ENCODE measurements around the gene CUL4A.

Gene CUL4A

DNA sequence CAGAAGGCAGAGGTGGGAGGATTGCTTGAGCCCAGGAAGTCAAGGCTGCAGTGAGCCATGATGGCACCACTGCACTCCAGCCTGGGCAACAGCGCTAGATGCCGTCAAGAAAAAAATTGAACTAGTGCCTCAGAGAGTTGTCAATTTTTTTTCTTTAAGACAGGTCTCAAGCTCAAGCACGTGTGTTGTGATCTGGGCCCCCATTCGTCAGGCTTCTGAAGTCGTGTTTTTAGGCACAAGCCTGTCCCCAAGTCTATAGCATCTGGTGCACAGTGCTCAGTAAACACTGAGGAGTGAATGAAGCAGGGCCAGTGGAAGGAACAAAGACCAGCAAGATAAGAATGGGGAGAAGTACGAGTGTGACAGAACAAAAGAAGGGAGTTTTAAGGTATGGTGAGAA lies 63.9 kb downstream of the CUL4A start:
- no peak overlapping the region for H3K4me3 ChIP-seq
- TF ChIP-seq, protein P1, sequence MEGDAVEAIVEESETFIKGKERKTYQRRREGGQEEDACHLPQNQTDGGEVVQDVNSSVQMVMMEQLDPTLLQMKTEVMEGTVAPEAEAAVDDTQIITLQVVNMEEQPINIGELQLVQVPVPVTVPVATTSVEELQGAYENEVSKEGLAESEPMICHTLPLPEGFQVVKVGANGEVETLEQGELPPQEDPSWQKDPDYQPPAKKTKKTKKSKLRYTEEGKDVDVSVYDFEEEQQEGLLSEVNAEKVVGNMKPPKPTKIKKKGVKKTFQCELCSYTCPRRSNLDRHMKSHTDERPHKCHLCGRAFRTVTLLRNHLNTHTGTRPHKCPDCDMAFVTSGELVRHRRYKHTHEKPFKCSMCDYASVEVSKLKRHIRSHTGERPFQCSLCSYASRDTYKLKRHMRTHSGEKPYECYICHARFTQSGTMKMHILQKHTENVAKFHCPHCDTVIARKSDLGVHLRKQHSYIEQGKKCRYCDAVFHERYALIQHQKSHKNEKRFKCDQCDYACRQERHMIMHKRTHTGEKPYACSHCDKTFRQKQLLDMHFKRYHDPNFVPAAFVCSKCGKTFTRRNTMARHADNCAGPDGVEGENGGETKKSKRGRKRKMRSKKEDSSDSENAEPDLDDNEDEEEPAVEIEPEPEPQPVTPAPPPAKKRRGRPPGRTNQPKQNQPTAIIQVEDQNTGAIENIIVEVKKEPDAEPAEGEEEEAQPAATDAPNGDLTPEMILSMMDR (IDR thresholded peaks at IDR 0.05): no peak
- no peak for DNase-seq (ENCODE audit: low spot score)
- peak overlapping the region in 1 of 2 donors; percentile 64 for H3K27ac ChIP-seq

DNA sequence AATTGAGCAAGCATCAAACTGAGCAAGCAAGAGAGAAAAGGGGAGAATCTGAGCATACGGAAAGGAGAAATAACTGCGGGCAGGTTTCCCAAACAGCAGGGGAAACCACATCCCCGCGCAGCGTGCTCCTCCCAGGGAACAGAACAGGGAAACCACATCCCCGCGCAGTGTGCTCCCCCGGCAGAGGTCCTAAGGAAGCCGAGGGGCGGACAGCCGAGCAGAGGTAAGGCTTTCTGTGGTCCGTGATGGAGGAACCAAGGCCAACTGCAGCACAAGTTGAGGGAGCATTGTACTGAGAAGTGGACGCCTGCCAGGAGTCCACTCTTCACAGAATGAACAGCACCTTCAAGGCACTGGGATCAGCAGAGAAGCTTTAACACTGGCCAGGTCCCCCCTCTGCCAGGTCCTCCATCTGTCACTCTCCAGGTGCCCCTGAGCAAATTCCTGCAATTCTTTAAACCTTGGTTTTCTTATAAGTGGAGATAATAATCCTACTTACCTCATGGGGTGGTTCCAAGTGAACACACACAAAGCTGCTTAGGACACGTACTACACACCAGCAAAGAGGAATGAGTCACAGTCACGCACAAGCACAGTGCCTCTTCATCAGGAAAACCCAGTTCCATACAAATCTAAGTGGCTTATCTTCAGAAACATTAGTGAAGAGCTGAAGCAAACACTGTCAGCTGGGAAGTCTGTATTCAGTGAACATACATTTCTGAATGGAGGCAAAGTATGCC lies 64.6 kb downstream of the CUL4A start:
- H3K4me3 ChIP-seq: no peak overlapping the region
- no peak for DNase-seq (ENCODE audit: low spot score)
- H3K27ac ChIP-seq: peak overlapping the region in 1 of 2 donors; percentile 64
- TF ChIP-seq, protein P1 (IDR thresholded peaks at IDR 0.05): no peak

DNA sequence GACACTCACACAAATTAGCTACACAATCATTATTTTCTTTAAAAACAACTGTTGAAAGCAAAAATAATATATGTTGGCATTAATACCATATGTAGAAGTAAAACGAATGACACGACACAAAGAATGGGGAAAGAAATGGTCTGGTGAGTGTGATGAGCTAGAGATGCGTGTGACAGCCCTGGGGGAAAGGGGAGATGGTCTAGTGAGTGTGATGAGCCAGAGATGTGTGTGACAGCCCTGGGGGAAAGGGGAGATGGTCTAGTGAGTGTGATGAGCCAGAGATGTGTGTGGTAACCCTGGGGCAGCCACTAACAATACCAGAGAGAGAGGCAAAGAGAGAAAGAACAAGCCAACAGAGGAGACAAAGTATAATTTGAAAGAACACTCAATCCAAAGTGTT lies 65.3 kb downstream of the CUL4A start:
- no peak overlapping the region for H3K27ac ChIP-seq
- no peak for DNase-seq (ENCODE audit: low spot score)
- TF ChIP-seq, protein P1 (IDR thresholded peaks at IDR 0.05): no peak

DNA sequence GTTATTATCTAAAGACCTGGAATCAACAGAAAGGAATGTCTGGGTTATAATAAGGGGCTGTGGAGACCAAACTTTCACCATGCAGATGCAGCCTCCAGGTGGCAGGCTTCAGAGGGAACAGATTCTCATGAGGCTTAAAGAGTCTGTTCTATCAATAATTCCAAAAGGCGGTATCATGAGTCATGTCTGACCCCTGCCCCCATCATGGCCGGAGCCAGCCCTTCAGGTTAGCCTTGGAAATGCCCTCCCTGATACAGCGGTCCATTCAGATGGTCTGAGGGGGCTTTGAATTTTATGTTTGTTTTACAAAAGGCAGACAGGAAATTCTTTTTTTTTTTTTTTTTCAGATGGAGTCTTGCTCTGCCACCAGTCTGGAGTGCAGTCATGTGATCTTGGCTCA lies 66.0 kb downstream of the CUL4A start:
- Histone ChIP-seq H3K4me3 (no peak overlapping the region), H3K27ac (no peak overlapping the region)
- DNase-seq (ENCODE audit: low spot score): no peak
- TF ChIP-seq, protein P1 (IDR thresholded peaks at IDR 0.05): peak; percentile 31

More for the DNA sequence above, 65.3 kb downstream of the CUL4A start:
- H3K4me3 ChIP-seq: no peak overlapping the region

DNA sequence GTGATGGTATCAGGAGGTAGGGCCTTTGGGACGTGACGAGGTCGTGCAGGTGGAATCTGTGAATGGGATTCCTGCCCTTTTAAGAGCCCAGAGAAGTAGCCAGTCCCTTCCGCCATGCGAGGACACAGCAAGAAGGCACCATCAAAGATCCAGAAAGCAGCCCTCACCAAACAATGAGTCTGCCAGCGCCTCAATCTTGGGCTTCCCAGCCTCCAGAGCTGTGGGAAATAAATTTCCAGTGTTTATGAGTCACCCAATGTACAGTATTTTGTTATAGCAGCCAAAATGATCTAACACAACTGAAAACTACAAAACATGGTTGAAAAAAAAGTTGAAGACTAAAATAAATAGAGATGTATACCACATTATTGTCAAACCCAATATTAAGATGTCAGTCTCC lies 70.7 kb downstream of the CUL4A start:
- TF ChIP-seq, protein P1 (IDR thresholded peaks at IDR 0.05): no peak
- H3K4me3 ChIP-seq: no peak overlapping the region
- DNase-seq (ENCODE audit: low spot score): no peak
- H3K27ac ChIP-seq: no peak overlapping the region

DNA sequence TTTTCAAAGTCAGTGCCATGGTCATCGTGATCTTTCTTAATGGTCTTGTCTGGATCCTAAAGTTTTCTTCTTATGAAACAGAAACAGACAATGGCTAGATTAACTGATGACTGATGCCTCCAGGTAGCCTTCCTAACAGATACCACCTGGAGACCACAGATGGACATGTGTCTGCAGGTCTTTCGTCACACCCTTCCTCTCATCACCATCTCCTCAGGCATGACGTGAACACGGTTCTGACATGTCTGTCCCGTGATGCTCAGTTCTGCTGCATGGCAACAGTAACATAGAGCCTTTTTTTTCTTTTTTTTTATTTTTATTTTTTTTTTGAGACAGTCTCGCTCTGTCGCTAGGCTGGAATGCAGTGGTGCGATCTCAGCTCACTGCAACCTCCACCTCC lies 74.5 kb downstream of the CUL4A start:
- Histone ChIP-seq H3K27ac (no peak overlapping the region), H3K4me3 (no peak overlapping the region)
- TF ChIP-seq, protein P1 (IDR thresholded peaks at IDR 0.05): no peak
- DNase-seq (ENCODE audit: low spot score): no peak

DNA sequence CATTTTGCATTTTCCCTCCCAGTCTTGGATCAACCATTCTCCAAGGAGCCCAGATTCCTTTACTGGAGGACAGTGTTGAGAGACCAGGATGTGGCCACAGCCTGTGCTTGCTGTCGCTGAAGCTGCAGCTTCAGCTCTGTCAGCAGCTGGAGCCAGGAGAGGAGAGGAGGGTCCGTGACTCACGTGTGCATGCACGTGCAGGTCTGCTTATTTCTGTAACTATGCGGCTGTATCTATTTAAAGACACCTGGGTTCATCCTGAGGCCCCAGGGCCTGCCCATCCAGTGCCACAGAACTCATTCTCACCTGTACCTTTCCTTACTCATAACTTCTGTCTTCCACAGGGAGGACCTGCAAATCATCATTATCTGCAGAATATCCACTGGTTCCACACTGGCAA lies 79.5 kb downstream of the CUL4A start:
- no peak overlapping the region for H3K4me3 ChIP-seq
- no peak for DNase-seq (ENCODE audit: low spot score)
- no peak overlapping the region for H3K27ac ChIP-seq
- TF ChIP-seq, protein P1 (IDR thresholded peaks at IDR 0.05): no peak

Measured in coronary artery (tissue), 2 donors.